Trophoblast cell (in vitro differentiated cells and primary cell): ENCODE results near the gene NFIC.
"Not testable (repeated sequence)": the region's sequence is repeated elsewhere in the genome, so short reads cannot be mapped to it uniquely, and the experiment has no call there.

Experiments used
- DNase-seq, 2 donors: peaks; one replicate each; pipeline ENCODE4 v3.0.0-alpha.2; 2016
- H2AFZ ChIP-seq: 2 replicates; pipeline ENCODE4 v1.6.1; 2013; ENCODE audit warnings: low read length, moderate library complexity, mild to moderate bottlenecking; ENCODE audit not compliant: insufficient read depth, poor library complexity
- H2AK5ac ChIP-seq: 2 replicates; pipeline ENCODE4 v1.6.1; 2013; ENCODE audit warnings: mild to moderate bottlenecking, low read length
- H2BK120ac ChIP-seq: 2 replicates; pipeline ENCODE4 v1.6.1; 2013; ENCODE audit warnings: low read length, mild to moderate bottlenecking, moderate library complexity; ENCODE audit not compliant: insufficient read depth, poor library complexity
- H2BK12ac ChIP-seq: 2 replicates; pipeline ENCODE4 v1.6.1; 2013; ENCODE audit warnings: mild to moderate bottlenecking, low read length, moderate library complexity
- H2BK5ac ChIP-seq: 2 replicates; pipeline ENCODE4 v1.6.1; 2013; ENCODE audit warnings: low read length, low read depth, moderate library complexity, mild to moderate bottlenecking; ENCODE audit not compliant: poor library complexity
- H3K14ac ChIP-seq: 2 replicates; pipeline ENCODE4 v1.6.1; 2013; ENCODE audit warnings: mild to moderate bottlenecking, low read length
- H3K18ac ChIP-seq: 2 replicates; pipeline ENCODE4 v1.6.1; 2013; ENCODE audit warnings: mild to moderate bottlenecking, low read length
- H3K23ac ChIP-seq: 2 replicates; pipeline ENCODE4 v1.6.1; 2013; ENCODE audit warnings: low read length
- H3K27ac ChIP-seq: 2 replicates; pipeline ENCODE4 v1.5.1; 2013; ENCODE audit warnings: low read depth, mild to moderate bottlenecking, inconsistent platforms, low read length, moderate library complexity
- H3K27me3 ChIP-seq: 2 replicates; pipeline ENCODE4 v1.6.1; 2013; ENCODE audit warnings: inconsistent platforms, mild to moderate bottlenecking, low read length, moderate library complexity; ENCODE audit not compliant: insufficient read depth
- H3K36me3 ChIP-seq, 2 experiments: 1 replicate in 1 of 2; 2 replicates in 1 of 2; pipeline ENCODE4 v1.6.1; 2013; ENCODE audit warnings: low read length in 2 of 2, mild to moderate bottlenecking in 2 of 2, moderate library complexity in 1 of 2; ENCODE audit not compliant: insufficient read depth in 2 of 2, control insufficient read depth in 1 of 2
- H3K4ac ChIP-seq: 2 replicates; pipeline ENCODE4 v1.6.1; 2013; ENCODE audit warnings: low read depth, mild to moderate bottlenecking, low read length, moderate library complexity
- H3K4me1 ChIP-seq, 2 experiments: 1 replicate in 1 of 2; 2 replicates in 1 of 2; pipeline ENCODE4 v1.6.1; 2013; ENCODE audit warnings: low read length in 2 of 2, mild to moderate bottlenecking in 2 of 2, moderate library complexity in 1 of 2; ENCODE audit not compliant: insufficient read depth in 2 of 2, control insufficient read depth in 1 of 2
- H3K4me2 ChIP-seq: 2 replicates; pipeline ENCODE4 v1.6.1; 2013; ENCODE audit warnings: inconsistent platforms, mild to moderate bottlenecking, low read length, moderate library complexity
- H3K4me3 ChIP-seq: 2 replicates; pipeline ENCODE4 v1.5.1; 2013; ENCODE audit warnings: mild to moderate bottlenecking, low read depth, low read length, inconsistent platforms
- H3K79me1 ChIP-seq: one replicate; pipeline ENCODE4 v1.6.1; 2013; ENCODE audit warnings: low read length
- H3K79me2 ChIP-seq: 2 replicates; pipeline ENCODE4 v1.6.1; 2013; ENCODE audit warnings: low read length, mild to moderate bottlenecking; ENCODE audit not compliant: control insufficient read depth, insufficient read depth, poor library complexity
- H3K9ac ChIP-seq: 2 replicates; pipeline ENCODE4 v1.6.1; 2013; ENCODE audit warnings: mild to moderate bottlenecking, low read length
- H3K9me3 ChIP-seq: 2 replicates; pipeline ENCODE4 v1.6.1; 2013; ENCODE audit warnings: low read depth, mild to moderate bottlenecking, control low read depth, inconsistent platforms, low read length; ENCODE audit not compliant: insufficient read depth
- H4K12ac ChIP-seq: 2 replicates; pipeline ENCODE4 v1.6.1; 2013; ENCODE audit warnings: low read depth, mild to moderate bottlenecking, low read length, moderate library complexity
- H4K8ac ChIP-seq: 2 replicates; pipeline ENCODE4 v1.6.1; 2013; ENCODE audit warnings: low read depth, mild to moderate bottlenecking, low read length, moderate library complexity
- H4K91ac ChIP-seq: one replicate; pipeline ENCODE4 v1.6.1; 2013; ENCODE audit warnings: low read depth, mild to moderate bottlenecking, low read length, moderate library complexity
- WGBS: extraction: QIAGEN DNeasy Blood & Tissue Kit; methylation state at CpG from one replicate; pipeline ENCODE4 v1.1.7; 2013; ENCODE audit warnings: missing lambda C conversion rate; ENCODE audit not compliant: insufficient read length, insufficient coverage; ENCODE audit errors: extremely low coverage; 5-methylcytosine and 5-hydroxymethylcytosine counted together

The NFIC gene

GRCh38 chr19:3376091-3376455 is 9.7 kb downstream of the NFIC start:
- H3K9ac ChIP-seq, H3K4me2 ChIP-seq, H3K14ac ChIP-seq, H4K91ac ChIP-seq, H4K12ac ChIP-seq, H3K79me2 ChIP-seq, H3K4me3 ChIP-seq, H2BK5ac ChIP-seq, H3K79me1 ChIP-seq, H3K27me3 ChIP-seq, H3K36me3 ChIP-seq, H3K23ac ChIP-seq, H3K4me1 ChIP-seq, H3K27ac ChIP-seq, H3K18ac ChIP-seq, H2BK12ac ChIP-seq, H2AFZ ChIP-seq, H4K8ac ChIP-seq, H2BK120ac ChIP-seq, H3K4ac ChIP-seq, DNase-seq, H2AK5ac ChIP-seq, H3K9me3 ChIP-seq: not testable (repeated sequence)
- WGBS, result no CpG with 5 or more reads among the region's 12 CpGs

GRCh38 chr19:3378352-3379150 is 12.2 kb downstream of the NFIC start:
- H3K9me3 ChIP-seq, result no peaks in the 10 kb centered on the region
- no peak overlapping the region for H4K8ac ChIP-seq
- H3K23ac ChIP-seq, result no peak overlapping the region
- H3K4me1 ChIP-seq, result no peaks in the 10 kb centered on the region
- no peak overlapping the region for H3K18ac ChIP-seq
- H3K4me2 ChIP-seq, result no peak overlapping the region
- no CpG with 5 or more reads among the region's 11 CpGs for WGBS
- H3K4ac ChIP-seq, result no peak overlapping the region
- no peak overlapping the region for H2BK12ac ChIP-seq
- H2AK5ac ChIP-seq, result no peak overlapping the region
- H2BK120ac ChIP-seq, result no peak overlapping the region
- no peaks in the 10 kb centered on the region for H3K27me3 ChIP-seq
- H3K36me3 ChIP-seq, result no peaks in the 10 kb centered on the region
- no peak overlapping the region for H4K12ac ChIP-seq
- no peak for DNase-seq
- H3K27ac ChIP-seq, result no peak overlapping the region
- H3K79me2 ChIP-seq, result no peaks in the 10 kb centered on the region
- H3K4me3 ChIP-seq, result no peak overlapping the region
- H3K14ac ChIP-seq, result no peak overlapping the region
- no peak overlapping the region for H4K91ac ChIP-seq
- H2AFZ ChIP-seq, result no peak overlapping the region
- H3K9ac ChIP-seq, result no peak overlapping the region
- H2BK5ac ChIP-seq, result no peak overlapping the region
- no peaks in the 10 kb centered on the region for H3K79me1 ChIP-seq

DNA sequence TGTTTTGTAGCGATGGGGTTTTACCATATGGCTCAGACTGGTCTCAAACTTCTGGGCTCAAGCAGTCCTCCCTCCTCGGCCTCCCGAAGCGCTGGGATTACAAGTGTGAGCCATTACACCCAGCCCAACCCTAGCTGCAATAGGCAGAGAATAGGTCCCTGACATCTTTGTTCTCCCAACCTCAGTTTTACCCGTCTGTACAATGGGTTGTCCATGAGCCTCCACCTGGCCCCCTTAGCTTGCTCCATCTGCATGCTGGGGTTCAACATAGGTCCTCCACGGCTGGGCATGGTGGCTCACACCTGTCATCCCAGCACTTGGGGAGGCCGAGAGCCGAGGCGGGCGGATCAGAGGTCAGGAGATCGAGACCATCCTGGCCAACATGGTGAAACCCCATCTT is 14.4 kb downstream of the NFIC start:
- Histone ChIP-seq H2BK120ac (no peak overlapping the region), H3K4me3 (no peak overlapping the region), H3K23ac (no peak overlapping the region), H3K14ac (no peak overlapping the region), H3K27me3 (no peaks in the 10 kb centered on the region), H2BK12ac (no peak overlapping the region), H4K8ac (no peak overlapping the region), H3K79me2 (no peaks in the 10 kb centered on the region), H3K9ac (no peak overlapping the region), H3K36me3 (no peaks in the 10 kb centered on the region), H3K18ac (no peak overlapping the region), H4K12ac (no peak overlapping the region), H3K4me1 (no peaks in the 10 kb centered on the region), H2BK5ac (no peak overlapping the region), H4K91ac (no peak overlapping the region), H3K27ac (no peak overlapping the region), H2AFZ (no peak overlapping the region), H3K9me3 (no peaks in the 10 kb centered on the region), H3K4me2 (no peak overlapping the region), H2AK5ac (no peak overlapping the region), H3K4ac (no peak overlapping the region), H3K79me1 (no peaks in the 10 kb centered on the region)
- WGBS, result no CpG with 5 or more reads among the region's 11 CpGs
- no peak for DNase-seq

DNA sequence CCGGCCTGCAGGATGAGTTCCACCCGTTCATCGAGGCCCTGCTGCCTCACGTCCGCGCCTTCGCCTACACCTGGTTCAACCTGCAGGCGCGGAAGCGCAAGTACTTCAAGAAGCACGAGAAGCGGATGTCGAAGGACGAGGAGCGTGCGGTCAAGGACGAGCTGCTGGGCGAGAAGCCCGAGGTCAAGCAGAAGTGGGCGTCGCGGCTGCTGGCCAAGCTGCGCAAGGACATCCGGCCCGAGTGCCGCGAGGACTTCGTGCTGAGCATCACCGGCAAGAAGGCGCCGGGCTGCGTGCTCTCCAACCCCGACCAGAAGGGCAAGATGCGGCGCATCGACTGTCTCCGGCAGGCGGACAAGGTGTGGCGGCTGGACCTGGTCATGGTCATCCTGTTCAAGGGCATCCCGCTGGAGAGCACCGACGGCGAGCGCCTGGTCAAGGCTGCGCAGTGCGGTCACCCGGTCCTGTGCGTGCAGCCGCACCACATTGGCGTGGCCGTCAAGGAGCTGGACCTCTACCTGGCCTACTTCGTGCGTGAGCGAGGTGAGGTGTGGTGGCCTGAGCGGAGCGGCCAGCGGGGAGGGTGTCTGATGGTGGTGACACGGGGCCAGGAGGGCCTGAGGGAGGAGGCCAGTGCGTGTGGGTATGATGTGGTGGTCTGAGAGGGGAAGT is 15.5 kb downstream of the NFIC start:
- no peak overlapping the region for H3K18ac ChIP-seq
- H4K12ac ChIP-seq, result no peak overlapping the region
- H3K79me1 ChIP-seq, result no peaks in the 10 kb centered on the region
- no peak overlapping the region for H2AK5ac ChIP-seq
- no peak overlapping the region for H4K91ac ChIP-seq
- no peak overlapping the region for H3K27ac ChIP-seq
- H3K9me3 ChIP-seq, result no peaks in the 10 kb centered on the region
- no peak overlapping the region for H2BK5ac ChIP-seq
- H3K79me2 ChIP-seq, result no peaks in the 10 kb centered on the region
- H3K9ac ChIP-seq, result no peak overlapping the region
- no peak overlapping the region for H4K8ac ChIP-seq
- no peak overlapping the region for H2BK12ac ChIP-seq
- WGBS, result no CpG with 5 or more reads among the region's 59 CpGs
- no peak overlapping the region for H2AFZ ChIP-seq
- no peak overlapping the region for H3K4me3 ChIP-seq
- no peak overlapping the region for H3K4me2 ChIP-seq
- no peak overlapping the region for H2BK120ac ChIP-seq
- H3K23ac ChIP-seq, result no peak overlapping the region
- no peak overlapping the region for H3K4ac ChIP-seq
- no peaks in the 10 kb centered on the region for H3K27me3 ChIP-seq
- H3K14ac ChIP-seq, result no peak overlapping the region
- H3K4me1 ChIP-seq, result no peaks in the 10 kb centered on the region
- H3K36me3 ChIP-seq, result no peaks in the 10 kb centered on the region
- no peak for DNase-seq
